GM23338 (cell line): ENCODE data around the gene TSHZ2. TPM values are rescaled to one million over a fixed set of nuclear protein-coding genes. Genes with fewer than 3 reads are reported as not detected.

Experiments
- ATAC-seq: fragments of 200-7000 bp; cut with Tn5 transposase; 3 replicates; pipeline ENCODE4 v1.9.1; 2020
- DNase-seq: peaks from one replicate; pipeline ENCODE4 v3.0.0-alpha.2; 2015; ENCODE audit warnings: low spot score
- H2AFZ ChIP-seq: fragments of 200-600 bp; sonication (generic); 2 replicates; pipeline ENCODE4 v1.8.0; 2016; ENCODE audit warnings: antibody characterized with exemption, mild to moderate bottlenecking, moderate library complexity
- H3F3A ChIP-seq: fragments of 200-600 bp; sonication (generic); replicated peaks from 2 replicates; pipeline ENCODE4 v1.8.0; 2017; ENCODE audit warnings: antibody characterized with exemption, mixed run types, low read depth
- H3K27ac ChIP-seq: fragments of 200-600 bp; sonication (generic); 2 replicates; pipeline ENCODE4 v1.6.1; 2016; ENCODE audit warnings: low read depth
- H3K27me3 ChIP-seq: fragments of 200-600 bp; sonication (generic); 2 replicates; pipeline ENCODE4 v1.8.0; 2016; ENCODE audit warnings: mild to moderate bottlenecking, mixed run types, moderate library complexity; ENCODE audit not compliant: insufficient read depth
- H3K36me3 ChIP-seq: fragments of 200-600 bp; sonication (generic); 2 replicates; pipeline ENCODE4 v1.8.0; 2016; ENCODE audit warnings: mild to moderate bottlenecking; ENCODE audit not compliant: insufficient read depth
- H3K4me1 ChIP-seq: fragments of 200-600 bp; sonication (generic); 2 replicates; pipeline ENCODE4 v1.8.0; 2016; ENCODE audit warnings: mild to moderate bottlenecking, moderate library complexity; ENCODE audit not compliant: insufficient read depth
- H3K4me2 ChIP-seq: fragments of 200-600 bp; sonication (generic); 2 replicates; pipeline ENCODE4 v1.7.1; 2017; ENCODE audit warnings: mixed run types
- H3K4me3 ChIP-seq: fragments of 200-600 bp; sonication (generic); 2 replicates; pipeline ENCODE4 v1.6.1; 2016; ENCODE audit warnings: mixed run types
- H3K79me2 ChIP-seq: fragments of 200-600 bp; sonication (generic); replicated peaks from 2 replicates; pipeline ENCODE4 v1.8.0; 2017; ENCODE audit warnings: mild to moderate bottlenecking; ENCODE audit not compliant: insufficient read depth
- H3K9me2 ChIP-seq: fragments of 200-600 bp; sonication (generic); 2 replicates; pipeline ENCODE4 v1.8.0; 2017; ENCODE audit not compliant: insufficient read depth
- H4K20me1 ChIP-seq: fragments of 200-600 bp; sonication (generic); replicated peaks from 2 replicates; pipeline ENCODE4 v1.8.0; 2017; ENCODE audit warnings: mild to moderate bottlenecking; ENCODE audit not compliant: insufficient read depth
- H3K27ac Mint-ChIP-seq: 2 replicates; pipeline ENCODE4 v1.8.0; 2020; ENCODE audit warnings: inconsistent platforms, mild to moderate bottlenecking, moderate library complexity, mixed read lengths
- H3K27me3 Mint-ChIP-seq: 3 replicates; pipeline ENCODE4 v1.8.0; 2022; ENCODE audit warnings: low read depth, mild to moderate bottlenecking, moderate library complexity, mixed read lengths, inconsistent platforms; ENCODE audit not compliant: insufficient read depth, poor library complexity
- H3K36me3 Mint-ChIP-seq: 3 replicates; pipeline ENCODE4 v1.8.0; 2021; ENCODE audit warnings: low read depth, mild to moderate bottlenecking, inconsistent platforms, moderate library complexity, mixed read lengths
- H3K4me1 Mint-ChIP-seq: 3 replicates; pipeline ENCODE4 v1.8.0; 2020; ENCODE audit warnings: mild to moderate bottlenecking, inconsistent platforms, mixed read lengths
- H3K4me3 Mint-ChIP-seq: 3 replicates; pipeline ENCODE4 v1.8.0; 2021; ENCODE audit warnings: moderate library complexity, mild to moderate bottlenecking, inconsistent platforms, mixed read lengths
- H3K9me3 Mint-ChIP-seq: 3 replicates; pipeline ENCODE4 v1.8.0; 2020; ENCODE audit warnings: moderate library complexity, mild to moderate bottlenecking, inconsistent platforms, mixed read lengths
- CREB1 ChIP-seq: fragments of 250-450 bp; sonication (Bioruptor Pico); IDR thresholded peaks from 2 replicates; pipeline ENCODE4 v1.5.0; 2020; ENCODE audit warnings: low read depth, mild to moderate bottlenecking, moderate library complexity
- CTCF ChIP-seq, 2 experiments: fragments of 200-600 bp in 1 of 2; sonication (generic) in 1 of 2; conservative IDR thresholded peaks; 2 replicates each; pipeline versions ENCODE4 v1.5.1 to v1.6.1; 2016 to 2017; ENCODE audit warnings: antibody characterized with exemption in 2 of 2, low read depth in 2 of 2, mild to moderate bottlenecking in 2 of 2, moderate library complexity in 1 of 2
- ETS1 ChIP-seq: IDR thresholded peaks from 2 replicates; pipeline ENCODE4 v1.6.1; 2016; ENCODE audit warnings: antibody characterized with exemption
- EZH2 ChIP-seq: fragments of 200-600 bp; sonication (generic); IDR thresholded peaks from one replicate; pipeline ENCODE4 v1.8.0; 2017; ENCODE audit warnings: antibody characterized with exemption, mild to moderate bottlenecking, low read depth; ENCODE audit not compliant: unreplicated experiment
- EZH2phosphoT487 ChIP-seq: fragments of 200-600 bp; sonication (generic); IDR thresholded peaks from one replicate; pipeline ENCODE4 v1.8.1; 2018; ENCODE audit warnings: antibody characterized with exemption; ENCODE audit not compliant: unreplicated experiment
- POLR2AphosphoS5 ChIP-seq: IDR thresholded peaks from 2 replicates; pipeline ENCODE4 v1.6.1; 2016; ENCODE audit warnings: antibody characterized with exemption, low read depth
- REST ChIP-seq: IDR thresholded peaks from one replicate; pipeline ENCODE4 v1.6.1; 2018; ENCODE audit warnings: antibody characterized with exemption; ENCODE audit not compliant: unreplicated experiment
- STAT1 ChIP-seq: IDR thresholded peaks from one replicate; pipeline ENCODE4 v1.6.1; 2016; ENCODE audit warnings: antibody characterized with exemption; ENCODE audit not compliant: unreplicated experiment
- ZNF114 ChIP-seq: fragments of 250-450 bp; sonication (Bioruptor Pico); IDR thresholded peaks from 2 replicates; pipeline ENCODE4 v1.5.0; 2020; ENCODE audit warnings: mild to moderate bottlenecking, moderate library complexity
- ZNF331 ChIP-seq: fragments of 250-450 bp; sonication (Bioruptor Pico); IDR thresholded peaks from 2 replicates; pipeline ENCODE4 v1.5.0; 2020; ENCODE audit warnings: low read depth, mild to moderate bottlenecking, moderate library complexity
- polyA plus RNA-seq: library from polyadenylated mRNA; unstranded; fragments of >200 nt; fragmentation: Nextera tagmentation; extraction: Ambion mirVana; gene quantifications from 2 replicates; pipeline ENCODE4 v1.2.1, GENCODE V29; 2016
- total RNA-seq: library from RNA; depleted of rRNA; stranded (reverse); fragments of >200 nt; shearing (Covaris generic); gene quantifications from 2 replicates; pipeline ENCODE4 v1.2.3, GENCODE V29; 2014

TSHZ2 gene
- total and polyA plus RNA-seq, 2 experiments from 2014 or later: 0.49 to 1.3 TPM

GRCh38 chr20:53382263-53382844 is 410.2 kb downstream of the TSHZ2 start:
- no peak for ATAC-seq
- no peaks in the 10 kb centered on the region for H3K27me3 Mint-ChIP-seq
- H3K79me2 ChIP-seq: no peaks in the 10 kb centered on the region
- H3K9me3 Mint-ChIP-seq: no peaks in the 10 kb centered on the region
- no peak for TF ChIP-seq ZNF331 (CRISPR knock-in tag)
- no peak overlapping the region for H3K27ac ChIP-seq
- no peak overlapping the region for H3K4me3 ChIP-seq
- H3K27me3 ChIP-seq: no peaks in the 10 kb centered on the region
- H3F3A ChIP-seq: no peaks in the 10 kb centered on the region
- H4K20me1 ChIP-seq: no peaks in the 10 kb centered on the region
- H2AFZ ChIP-seq: no peak overlapping the region
- no peak overlapping the region for H3K27ac Mint-ChIP-seq
- DNase-seq: no peak
- H3K36me3 Mint-ChIP-seq: no peaks in the 10 kb centered on the region
- H3K9me2 ChIP-seq: no peaks in the 10 kb centered on the region
- no peak overlapping the region for H3K4me2 ChIP-seq
- peaks cover 14% of the 10 kb centered on the region for H3K4me1 ChIP-seq
- peaks cover 14% of the 10 kb centered on the region for H3K4me1 Mint-ChIP-seq
- H3K36me3 ChIP-seq: no peaks in the 10 kb centered on the region
- H3K4me3 Mint-ChIP-seq: no peak overlapping the region

- Mint-ChIP-seq H3K4me3 (no peak overlapping the region), H3K27me3 (no peaks in the 10 kb centered on the region), H3K9me3 (no peaks in the 10 kb centered on the region), H3K27ac (no peak overlapping the region), H3K4me1 (peaks cover 14% of the 10 kb centered on the region), H3K36me3 (no peaks in the 10 kb centered on the region)
- H3K4me1 ChIP-seq: peaks cover 14% of the 10 kb centered on the region
- no peaks in the 10 kb centered on the region for H4K20me1 ChIP-seq
- H3K36me3 ChIP-seq: no peaks in the 10 kb centered on the region
- ATAC-seq: no peak
- no peaks in the 10 kb centered on the region for H3K79me2 ChIP-seq
- H3K27me3 ChIP-seq: no peaks in the 10 kb centered on the region
- no peaks in the 10 kb centered on the region for H3F3A ChIP-seq
- no peak for TF ChIP-seq POLR2AphosphoS5
- H3K9me2 ChIP-seq: no peaks in the 10 kb centered on the region
- H3K4me2 ChIP-seq: no peak overlapping the region
- no peak for DNase-seq
- no peak overlapping the region for H3K27ac ChIP-seq
- peak overlapping the region; percentile 72 for H2AFZ ChIP-seq
- H3K4me3 ChIP-seq: no peak overlapping the region
These were observed 411.8 kb downstream of the TSHZ2 start for GRCh38 chr20:53383916-53384315.

- peaks cover 14% of the 10 kb centered on the region for H3K4me1 ChIP-seq
- H3K4me3 Mint-ChIP-seq: no peak overlapping the region
- H3K4me3 ChIP-seq: no peak overlapping the region
- no peaks in the 10 kb centered on the region for H3K9me3 Mint-ChIP-seq
- H3K27ac ChIP-seq: no peak overlapping the region
- ATAC-seq: no peak
- H3K9me2 ChIP-seq: no peaks in the 10 kb centered on the region
- no peak overlapping the region for H3K27ac Mint-ChIP-seq
- no peaks in the 10 kb centered on the region for H3K36me3 ChIP-seq
- no peaks in the 10 kb centered on the region for H3K27me3 Mint-ChIP-seq
- H3K79me2 ChIP-seq: no peaks in the 10 kb centered on the region
- H3K4me1 Mint-ChIP-seq: peaks cover 14% of the 10 kb centered on the region
- no peak overlapping the region for H3K4me2 ChIP-seq
- H4K20me1 ChIP-seq: no peaks in the 10 kb centered on the region
- DNase-seq: no peak
- H2AFZ ChIP-seq: peak overlapping the region; percentile 72
- H3F3A ChIP-seq: no peaks in the 10 kb centered on the region
- H3K27me3 ChIP-seq: no peaks in the 10 kb centered on the region
- H3K36me3 Mint-ChIP-seq: no peaks in the 10 kb centered on the region
- no peak for TF ChIP-seq EZH2
- no peak for TF ChIP-seq ZNF114 (CRISPR knock-in tag)
- TF ChIP-seq CREB1 (CRISPR knock-in tag): no peak
- no peak for TF ChIP-seq ETS1
- no peak for TF ChIP-seq STAT1
- no peak for TF ChIP-seq CTCF (conservative IDR thresholded peaks at IDR 0.05; ENCODE audit: low read depth in 2 of 2)
- no peak for TF ChIP-seq EZH2phosphoT487
- TF ChIP-seq REST: no peak
These were observed 412.2 kb downstream of the TSHZ2 start for GRCh38 chr20:53384392-53384791.
